ENCODE data around the gene PCK1. TPM values are rescaled to one million over a fixed set of nuclear protein-coding genes. Genes with fewer than 3 reads are reported as not detected.

Gene PCK1
- total RNA-seq, 4 donors from 2014 or later, result 395 to 794 (median 739) TPM

DNA sequence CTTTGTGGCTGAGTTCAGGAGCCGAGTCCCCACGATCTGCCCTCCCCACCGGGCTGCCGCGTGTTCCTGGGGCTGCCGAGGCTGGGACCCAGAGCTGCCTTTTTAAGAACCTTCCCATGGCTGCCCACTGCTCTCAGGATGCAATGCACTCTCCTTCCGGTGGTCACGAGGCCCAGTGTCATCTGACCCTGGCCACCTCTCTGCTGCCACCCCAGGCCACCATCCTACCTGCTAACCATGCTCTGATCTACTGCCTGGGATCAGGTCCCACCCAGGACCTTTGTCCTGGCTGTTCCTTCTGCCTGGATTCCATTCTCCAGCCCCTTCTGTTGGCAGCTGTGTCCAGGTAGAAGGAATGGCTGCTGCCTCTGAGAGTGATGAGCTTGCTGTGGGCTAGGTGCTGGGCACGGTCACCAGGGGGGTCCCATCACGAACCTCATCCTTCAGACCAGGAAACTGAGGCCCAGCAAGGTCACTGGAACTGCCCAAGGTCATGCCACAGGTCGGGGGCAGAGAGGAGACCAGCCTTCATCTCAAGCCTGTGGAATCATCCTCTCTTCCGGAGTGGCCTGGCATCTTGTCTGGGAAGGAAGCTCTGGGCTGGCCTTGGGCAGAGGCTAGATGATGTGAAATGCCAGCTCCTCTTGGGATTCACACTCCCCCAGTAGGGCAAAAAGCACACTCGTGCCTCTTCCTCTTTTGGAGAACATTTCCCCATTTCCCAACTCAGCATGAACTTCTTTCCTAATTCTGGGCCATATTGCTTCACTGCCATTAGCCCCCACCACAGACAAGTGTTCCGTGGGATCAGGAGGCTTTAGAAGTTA is 20.5 kb downstream of the PCK1 start:
- in situ Hi-C loops (cut with MboI; ENCODE audit: low pct_ligation_motif_present in 1 of 4, low pct_unique_long_range_greater_than_20kb in 1 of 4, low sequenced_read_pairs in 3 of 4), result loop anchor here in 1 of 4 donors (25.0 kb wide), 1 partner anchor 194 kb away; the partner anchor contains the start of gene RBM38
- intact Hi-C loops (cut with DNase I; ENCODE audit: low total_unique reads), result no loop called here
- Histone ChIP-seq H3K4me3 (no peak overlapping the region), H3K4me1 (peaks cover 21 to 47% (median 29%) of the 10 kb centered on the region in 4 donors), H3K27ac (peak overlapping the region; percentile 56 to 79 (median 64)), H3K27me3 (no peaks in the 10 kb centered on the region), H3K9me3 (no peaks in the 10 kb centered on the region), H3K36me3 (no peaks in the 10 kb centered on the region)
- TF ChIP-seq POLR2AphosphoS5 (IDR thresholded peaks at IDR 0.05), result no peak
- no peak for TF ChIP-seq POLR2A (IDR thresholded peaks at IDR 0.05)
- no peak for TF ChIP-seq EP300 (IDR thresholded peaks at IDR 0.05; ENCODE audit: low read depth)
- TF ChIP-seq, protein P1, sequence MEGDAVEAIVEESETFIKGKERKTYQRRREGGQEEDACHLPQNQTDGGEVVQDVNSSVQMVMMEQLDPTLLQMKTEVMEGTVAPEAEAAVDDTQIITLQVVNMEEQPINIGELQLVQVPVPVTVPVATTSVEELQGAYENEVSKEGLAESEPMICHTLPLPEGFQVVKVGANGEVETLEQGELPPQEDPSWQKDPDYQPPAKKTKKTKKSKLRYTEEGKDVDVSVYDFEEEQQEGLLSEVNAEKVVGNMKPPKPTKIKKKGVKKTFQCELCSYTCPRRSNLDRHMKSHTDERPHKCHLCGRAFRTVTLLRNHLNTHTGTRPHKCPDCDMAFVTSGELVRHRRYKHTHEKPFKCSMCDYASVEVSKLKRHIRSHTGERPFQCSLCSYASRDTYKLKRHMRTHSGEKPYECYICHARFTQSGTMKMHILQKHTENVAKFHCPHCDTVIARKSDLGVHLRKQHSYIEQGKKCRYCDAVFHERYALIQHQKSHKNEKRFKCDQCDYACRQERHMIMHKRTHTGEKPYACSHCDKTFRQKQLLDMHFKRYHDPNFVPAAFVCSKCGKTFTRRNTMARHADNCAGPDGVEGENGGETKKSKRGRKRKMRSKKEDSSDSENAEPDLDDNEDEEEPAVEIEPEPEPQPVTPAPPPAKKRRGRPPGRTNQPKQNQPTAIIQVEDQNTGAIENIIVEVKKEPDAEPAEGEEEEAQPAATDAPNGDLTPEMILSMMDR (IDR thresholded peaks at IDR 0.05), result no peak
- DNase-seq, result no peak
- 70% methylated on average over 12 of the region's 14 CpGs; no CpG with 5 or more reads in 1 of the 2 donors for WGBS, 2 donors (ENCODE audit: low coverage in 1 of 2)

DNA sequence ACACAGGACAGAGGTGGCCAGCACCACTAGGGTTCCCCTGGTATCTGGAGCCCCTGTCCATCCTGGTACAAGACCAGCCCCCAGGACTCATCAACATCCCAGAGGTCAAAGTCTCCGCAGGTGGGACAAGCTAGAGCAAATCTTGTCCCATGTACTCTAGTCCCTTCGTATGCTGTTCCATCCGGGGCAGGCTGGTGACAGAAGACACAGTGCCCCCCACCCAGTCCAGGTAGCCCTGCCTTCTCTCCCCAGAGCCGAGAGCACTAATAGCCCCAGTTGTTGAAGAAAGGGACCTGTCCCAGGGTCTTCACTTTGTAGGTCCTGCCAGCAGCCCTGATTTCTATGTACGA is 21.1 kb downstream of the PCK1 start:
- in situ Hi-C loops (cut with MboI; ENCODE audit: low pct_ligation_motif_present in 1 of 4, low pct_unique_long_range_greater_than_20kb in 1 of 4, low sequenced_read_pairs in 3 of 4), result loop anchor here in 1 of 4 donors (25.0 kb wide), 1 partner anchor 195 kb away; the partner anchor contains the start of gene RBM38
- H3K27me3 ChIP-seq, result no peaks in the 10 kb centered on the region
- no peaks in the 10 kb centered on the region for H3K36me3 ChIP-seq
- H3K4me3 ChIP-seq, result no peak overlapping the region
- 76% methylated on average over 5 of the region's 5 CpGs; no CpG with 5 or more reads in 1 of the 2 donors for WGBS, 2 donors (ENCODE audit: low coverage in 1 of 2)
- DNase-seq, result no peak
- peak overlapping the region; percentile 56 to 79 (median 64) for H3K27ac ChIP-seq
- TF ChIP-seq POLR2A (IDR thresholded peaks at IDR 0.05) (no peak), POLR2AphosphoS5 (IDR thresholded peaks at IDR 0.05) (no peak), EP300 (IDR thresholded peaks at IDR 0.05; ENCODE audit: low read depth) (no peak)
- TF ChIP-seq, protein P1 (IDR thresholded peaks at IDR 0.05), result no peak
- intact Hi-C loops (cut with DNase I; ENCODE audit: low total_unique reads), result no loop called here
- peaks cover 21 to 49% (median 33%) of the 10 kb centered on the region in 4 donors for H3K4me1 ChIP-seq
- H3K9me3 ChIP-seq, result no peaks in the 10 kb centered on the region

DNA sequence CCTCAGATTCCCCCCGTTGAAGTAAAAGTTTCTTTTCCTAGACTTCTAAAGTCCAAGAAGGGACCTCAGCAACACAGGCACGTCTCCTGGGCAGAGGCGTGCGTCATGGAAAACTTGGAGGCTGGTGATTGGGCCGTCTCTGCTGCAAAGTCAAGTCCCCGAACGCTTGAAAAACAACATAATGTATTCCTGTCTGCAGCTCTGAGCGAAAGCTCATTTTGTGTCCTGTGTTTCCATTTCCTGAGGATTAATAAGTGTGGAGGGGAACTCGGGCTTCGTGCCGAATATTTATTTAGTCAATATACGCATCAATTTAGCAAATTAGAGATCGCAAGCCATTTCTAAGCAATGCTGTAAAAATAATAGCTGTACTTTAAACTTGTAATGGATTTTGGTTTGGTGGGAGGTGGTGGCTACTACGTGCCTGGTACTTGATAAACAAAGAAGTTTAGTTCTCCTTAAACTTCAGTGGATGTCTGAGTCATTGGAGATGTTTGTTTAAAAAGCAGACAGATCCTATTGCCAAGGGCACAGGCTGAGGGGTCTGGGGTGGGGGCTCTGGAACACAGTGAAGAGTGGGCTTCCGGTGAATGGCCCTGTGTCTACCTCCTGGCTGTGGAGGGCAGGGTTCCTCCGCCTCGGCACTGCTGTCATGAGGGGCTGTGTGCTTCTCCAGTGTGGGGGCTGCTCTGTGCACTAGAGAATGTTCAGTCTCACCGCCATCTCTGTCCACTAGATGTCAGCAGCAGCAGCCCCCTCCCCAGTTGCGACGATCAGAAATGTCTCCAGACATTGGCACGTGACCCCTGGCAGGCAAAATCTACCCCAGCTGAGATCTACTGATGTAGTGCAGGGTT is 21.8 kb downstream of the PCK1 start:
- Histone ChIP-seq H3K4me1 (peaks cover 21 to 47% (median 33%) of the 10 kb centered on the region in 4 donors), H3K27me3 (no peaks in the 10 kb centered on the region), H3K27ac (peak overlapping the region; percentile 56 to 79 (median 64)), H3K9me3 (no peaks in the 10 kb centered on the region), H3K4me3 (no peak overlapping the region), H3K36me3 (no peaks in the 10 kb centered on the region)
- intact Hi-C loops (cut with DNase I; ENCODE audit: low total_unique reads) (no loop called here), in situ Hi-C loops (cut with MboI; ENCODE audit: low pct_ligation_motif_present in 1 of 4, low pct_unique_long_range_greater_than_20kb in 1 of 4, low sequenced_read_pairs in 3 of 4) (loop anchor here in 1 of 4 donors (25.0 kb wide), 1 partner anchor 195 kb away; the partner anchor contains the start of gene RBM38)
- TF ChIP-seq, protein P1 (IDR thresholded peaks at IDR 0.05), result peak in 4 of 5 experiments; percentile 21 to 25 (median 22)
- TF ChIP-seq POLR2AphosphoS5 (IDR thresholded peaks at IDR 0.05), result peak; percentile 17 to 27 (median 18)
- TF ChIP-seq POLR2A (IDR thresholded peaks at IDR 0.05), result no peak
- TF ChIP-seq EP300 (IDR thresholded peaks at IDR 0.05; ENCODE audit: low read depth), result peak; percentile 35
- no peak for DNase-seq
- 59 to 100% methylated on average over 1 to 21 of the region's 21 CpGs for WGBS, 2 donors (ENCODE audit: low coverage in 1 of 2)
